Measurements from ENCODE around the gene CXCR3. TPM values are rescaled to one million over a fixed set of nuclear protein-coding genes. Genes with fewer than 3 reads are reported as not detected.

Gene CXCR3
- total RNA-seq, 5 donors from 2014 or later (not counting 1 experiment from before 2014, with no cell fraction given) = 12.5 to 41.5 (median 17.6) TPM

DNA sequence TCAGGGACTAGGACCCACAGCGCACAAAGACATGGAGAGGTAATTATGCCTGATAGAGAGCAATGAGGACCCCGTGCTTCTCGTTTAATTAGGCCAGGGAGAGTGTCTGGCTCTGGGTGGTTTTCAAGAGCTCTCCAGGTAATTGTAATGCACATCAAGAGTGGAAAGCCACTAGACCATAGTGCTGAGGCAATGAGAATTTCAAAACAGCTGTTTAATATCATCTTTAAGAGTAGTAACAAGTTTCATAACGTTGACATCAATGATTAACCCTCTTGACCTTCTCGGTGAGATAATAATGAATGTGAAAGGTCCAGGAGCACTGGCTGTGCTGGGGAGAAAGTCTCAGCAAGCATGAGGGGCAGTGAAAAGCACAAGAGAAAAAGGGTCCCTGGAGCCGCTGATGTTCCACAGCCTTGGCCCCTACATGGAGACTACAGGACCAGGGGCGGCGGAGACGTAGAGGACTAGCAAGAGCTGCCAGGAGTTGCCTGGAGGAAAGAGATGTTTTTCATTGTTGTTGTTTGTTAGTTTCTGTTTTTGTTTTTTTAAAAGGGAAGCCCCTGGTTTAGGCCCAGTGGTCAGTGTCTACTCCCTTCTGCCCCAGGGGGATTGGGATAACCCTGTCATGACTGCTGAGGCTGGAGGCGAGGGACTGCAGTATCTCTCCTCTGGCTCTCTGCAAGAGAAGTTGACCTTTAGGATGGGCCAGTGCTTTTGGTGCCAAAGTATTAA, 14.8 kb upstream of the CXCR3 start:
- ChIA-PET POLR2A (no interaction called here), CTCF (interaction anchor here in 1 of 2 donors (1.2 kb wide), 1 partner anchor 18 kb away, joined by 3 read pairs; no protein-coding TSS in a partner anchor)
- Mint-ChIP-seq H3K36me3 (no peaks in the 10 kb centered on the region), H3K27ac (no peak overlapping the region), H3K27me3 (peaks cover 0 to 5% of the 10 kb centered on the region in 2 donors), H3K4me3 (no peak overlapping the region), H3K9me3 (no peaks in the 10 kb centered on the region), H3K4me1 (peaks cover 15 to 23% (median 18%) of the 10 kb centered on the region in 3 donors)
- 93% methylated on average over 3 of the region's 10 CpGs for WGBS (ENCODE audit: insufficient coverage)
- Histone ChIP-seq H3K27me3 (replicated peaks in 1 of 2; ENCODE audit: control insufficient read depth in 2 of 2, extremely low read depth in 1 of 2, insufficient read depth in 2 of 2, low read length in 1 of 2) (no peaks in the 10 kb centered on the region), H3K9me3 (no peaks in the 10 kb centered on the region), H3K4me1 (ENCODE audit: control insufficient read depth in 1 of 2, extremely low read depth in 1 of 2, insufficient read depth in 2 of 2, low read length in 2 of 2) (peaks cover 0 to 26% of the 10 kb centered on the region in 2 experiments), H3K4me3 (ENCODE audit: control insufficient read depth in 1 of 2, extremely low read depth in 1 of 2, low read length in 1 of 2) (no peak overlapping the region), H3K27ac (ENCODE audit: low read length) (no peak overlapping the region), H3K36me3 (ENCODE audit: control insufficient read depth in 2 of 2, extremely low read depth in 1 of 2, insufficient read depth in 1 of 2, low read length in 1 of 2) (no peaks in the 10 kb centered on the region)
- DNase-seq (no peak), ATAC-seq (replicated peaks in 1 of 4) (no peak)

DNA sequence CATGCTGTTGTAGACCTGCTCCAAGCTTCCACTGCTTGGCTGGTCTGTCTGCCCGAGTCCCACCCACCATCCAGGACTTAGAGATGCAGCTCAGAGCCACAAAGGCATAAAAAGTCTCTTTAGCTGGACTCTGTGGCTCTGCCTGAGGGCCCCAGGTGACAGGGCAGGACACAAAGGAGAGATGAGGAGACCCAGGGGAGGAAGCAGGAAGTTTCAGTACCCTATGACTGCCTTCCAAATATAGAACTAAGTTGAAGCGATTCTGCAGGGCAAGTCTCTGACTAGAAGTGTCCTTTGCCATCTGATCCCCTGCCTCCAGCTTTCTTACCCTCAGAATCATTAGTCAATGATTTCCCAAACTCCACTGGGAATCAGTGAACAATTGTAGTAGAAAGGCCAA, 11.2 kb upstream of the CXCR3 start:
- H3K4me3 Mint-ChIP-seq = no peak overlapping the region
- peaks cover 0 to 5% of the 10 kb centered on the region in 2 donors for H3K27me3 Mint-ChIP-seq
- ATAC-seq (replicated peaks in 1 of 4) (no peak), DNase-seq (no peak)
- no CpG with 5 or more reads among the region's 2 CpGs for WGBS (ENCODE audit: insufficient coverage)
- Histone ChIP-seq H3K4me3 (ENCODE audit: control insufficient read depth in 1 of 2, extremely low read depth in 1 of 2, low read length in 1 of 2) (no peak overlapping the region), H3K4me1 (ENCODE audit: control insufficient read depth in 1 of 2, extremely low read depth in 1 of 2, insufficient read depth in 2 of 2, low read length in 2 of 2) (peaks cover 0 to 23% of the 10 kb centered on the region in 2 experiments), H3K36me3 (ENCODE audit: control insufficient read depth in 2 of 2, extremely low read depth in 1 of 2, insufficient read depth in 1 of 2, low read length in 1 of 2) (no peaks in the 10 kb centered on the region), H3K27ac (ENCODE audit: low read length) (no peak overlapping the region), H3K9me3 (no peaks in the 10 kb centered on the region), H3K27me3 (replicated peaks in 1 of 2; ENCODE audit: control insufficient read depth in 2 of 2, extremely low read depth in 1 of 2, insufficient read depth in 2 of 2, low read length in 1 of 2) (no peaks in the 10 kb centered on the region)
- no peaks in the 10 kb centered on the region for H3K9me3 Mint-ChIP-seq
- H3K4me1 Mint-ChIP-seq = peaks cover 7 to 16% (median 7%) of the 10 kb centered on the region in 3 donors
- ChIA-PET POLR2A (no interaction called here), CTCF (no interaction called here)
- no peaks in the 10 kb centered on the region for H3K36me3 Mint-ChIP-seq
- H3K27ac Mint-ChIP-seq = no peak overlapping the region

DNA sequence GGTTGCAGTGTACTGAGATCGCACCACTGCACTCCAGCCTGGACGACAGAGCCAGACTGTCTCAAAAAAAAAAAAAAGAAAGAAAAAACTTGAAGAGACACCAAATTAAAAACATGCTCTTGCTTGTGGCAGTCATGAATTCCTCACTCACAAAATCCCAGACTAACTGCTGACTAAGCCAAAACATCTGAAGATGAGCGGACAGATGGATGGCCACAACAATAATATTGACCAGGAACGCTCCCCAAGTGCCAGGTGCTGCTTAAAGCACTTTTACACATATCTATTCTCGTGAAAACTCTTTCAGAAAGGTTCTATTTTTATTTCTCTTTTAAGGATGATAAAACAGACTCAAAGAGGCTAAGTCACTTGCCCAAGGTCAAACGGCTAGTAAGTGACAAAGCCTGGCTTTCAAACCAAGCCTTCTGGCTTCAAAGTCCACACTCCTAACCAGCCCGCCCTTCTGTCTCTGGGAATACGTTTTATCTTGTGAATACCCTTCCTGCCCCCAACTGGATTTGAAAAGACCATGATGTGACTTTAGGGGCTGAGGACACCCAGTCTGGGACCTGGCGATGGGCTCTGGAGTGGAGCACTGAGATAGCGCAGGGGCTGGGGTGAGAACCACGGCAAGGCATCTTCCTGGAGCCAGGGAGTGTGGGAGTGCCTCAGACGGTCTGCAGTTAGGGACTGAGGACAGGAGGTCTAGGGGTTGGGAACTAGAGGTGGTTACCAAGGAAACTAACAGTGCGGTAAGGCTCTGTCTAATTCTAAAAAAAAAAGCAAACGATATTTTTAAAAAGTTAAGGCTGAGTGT, 9.5 kb upstream of the CXCR3 start:
- DNase-seq (no peak), ATAC-seq (replicated peaks in 1 of 4) (no peak)
- H3K9me3 ChIP-seq = no peaks in the 10 kb centered on the region
- no peak overlapping the region for H3K27ac Mint-ChIP-seq
- no peaks in the 10 kb centered on the region for H3K27me3 ChIP-seq (replicated peaks in 1 of 2; ENCODE audit: control insufficient read depth in 2 of 2, extremely low read depth in 1 of 2, insufficient read depth in 2 of 2, low read length in 1 of 2)
- no peaks in the 10 kb centered on the region for H3K36me3 Mint-ChIP-seq
- H3K27me3 Mint-ChIP-seq = peaks cover 0 to 5% of the 10 kb centered on the region in 2 donors
- no peak overlapping the region for H3K4me3 Mint-ChIP-seq
- H3K36me3 ChIP-seq (ENCODE audit: control insufficient read depth in 2 of 2, extremely low read depth in 1 of 2, insufficient read depth in 1 of 2, low read length in 1 of 2) = no peaks in the 10 kb centered on the region
- H3K4me1 ChIP-seq (ENCODE audit: control insufficient read depth in 1 of 2, extremely low read depth in 1 of 2, insufficient read depth in 2 of 2, low read length in 2 of 2) = peaks cover 0 to 39% of the 10 kb centered on the region in 2 experiments
- H3K4me3 ChIP-seq (ENCODE audit: control insufficient read depth in 1 of 2, extremely low read depth in 1 of 2, low read length in 1 of 2) = no peak overlapping the region
- no peak overlapping the region for H3K27ac ChIP-seq (ENCODE audit: low read length)
- POLR2A ChIA-PET = no interaction called here
- no peaks in the 10 kb centered on the region for H3K9me3 Mint-ChIP-seq
- peaks cover 21 to 31% (median 22%) of the 10 kb centered on the region in 3 donors for H3K4me1 Mint-ChIP-seq
- no CpG with 5 or more reads among the region's 14 CpGs for WGBS (ENCODE audit: insufficient coverage)
- CTCF ChIA-PET = no interaction called here

DNA sequence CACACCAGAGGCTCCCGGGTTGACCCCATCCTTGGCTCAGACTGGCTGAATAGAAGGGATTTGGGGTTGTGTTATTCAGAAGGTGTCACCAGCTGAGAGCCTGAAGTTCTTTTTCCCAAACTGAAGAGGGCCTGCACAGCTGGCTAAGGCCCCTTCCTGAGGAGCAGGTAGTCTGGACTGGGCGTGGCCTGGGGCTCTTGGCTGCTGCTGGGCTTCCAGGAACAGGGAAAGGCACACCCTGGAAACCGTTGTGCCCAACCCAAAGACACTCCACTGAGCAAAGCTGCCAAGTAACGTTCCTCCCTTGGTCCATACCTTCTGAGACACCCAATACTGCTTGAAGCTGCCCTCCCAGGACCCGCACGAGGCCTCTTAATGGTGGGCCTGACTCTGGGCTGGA, 8.3 kb upstream of the CXCR3 start:
- CTCF ChIA-PET = no interaction called here
- no peak for DNase-seq

DNA sequence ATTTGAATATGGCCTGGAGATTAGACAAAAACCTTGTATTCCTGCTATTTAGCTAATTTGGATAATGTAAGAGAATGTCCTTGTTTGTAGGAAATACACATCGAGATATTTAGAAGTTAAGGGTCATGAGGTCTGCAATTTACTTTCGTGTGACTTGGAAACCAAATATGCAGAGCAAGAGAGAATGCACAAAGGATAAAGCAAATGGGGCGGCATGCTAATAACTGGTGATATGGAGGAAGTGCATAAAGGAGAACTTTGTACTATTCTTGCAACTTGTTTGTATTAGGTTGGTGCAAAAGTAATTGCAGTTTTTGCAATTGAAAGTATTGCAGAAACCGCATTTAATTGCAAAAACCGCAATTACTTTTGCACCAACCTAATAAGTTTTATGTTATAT, 7.2 kb upstream of the CXCR3 start:
- Histone ChIP-seq H3K27ac (ENCODE audit: low read length) (no peak overlapping the region), H3K4me1 (ENCODE audit: control insufficient read depth in 1 of 2, extremely low read depth in 1 of 2, insufficient read depth in 2 of 2, low read length in 2 of 2) (peaks cover 0 to 59% of the 10 kb centered on the region in 2 experiments), H3K9me3 (no peaks in the 10 kb centered on the region), H3K4me3 (ENCODE audit: control insufficient read depth in 1 of 2, extremely low read depth in 1 of 2, low read length in 1 of 2) (no peak overlapping the region), H3K27me3 (replicated peaks in 1 of 2; ENCODE audit: control insufficient read depth in 2 of 2, extremely low read depth in 1 of 2, insufficient read depth in 2 of 2, low read length in 1 of 2) (no peaks in the 10 kb centered on the region), H3K36me3 (ENCODE audit: control insufficient read depth in 2 of 2, extremely low read depth in 1 of 2, insufficient read depth in 1 of 2, low read length in 1 of 2) (no peaks in the 10 kb centered on the region)
- H3K4me1 Mint-ChIP-seq = peaks cover 43 to 50% (median 43%) of the 10 kb centered on the region in 3 donors
- DNase-seq (no peak), ATAC-seq (replicated peaks in 1 of 4) (no peak)
- 100% methylated on average over 1 of the region's 5 CpGs for WGBS (ENCODE audit: insufficient coverage)
- no peak overlapping the region for H3K27ac Mint-ChIP-seq
- no peaks in the 10 kb centered on the region for H3K27me3 Mint-ChIP-seq
- ChIA-PET POLR2A (no interaction called here), CTCF (no interaction called here)
- no peak overlapping the region for H3K4me3 Mint-ChIP-seq
- H3K36me3 Mint-ChIP-seq = no peaks in the 10 kb centered on the region
- no peaks in the 10 kb centered on the region for H3K9me3 Mint-ChIP-seq

More for the DNA sequence above, 8.3 kb upstream of the CXCR3 start:
- Mint-ChIP-seq H3K27ac (no peak overlapping the region), H3K4me3 (no peak overlapping the region), H3K9me3 (no peaks in the 10 kb centered on the region), H3K27me3 (no peaks in the 10 kb centered on the region), H3K4me1 (peaks cover 34 to 43% (median 35%) of the 10 kb centered on the region in 3 donors), H3K36me3 (no peaks in the 10 kb centered on the region)
- no peaks in the 10 kb centered on the region for H3K36me3 ChIP-seq (ENCODE audit: control insufficient read depth in 2 of 2, extremely low read depth in 1 of 2, insufficient read depth in 1 of 2, low read length in 1 of 2)
- 100% methylated on average over 2 of the region's 6 CpGs for WGBS (ENCODE audit: insufficient coverage)
- H3K27me3 ChIP-seq (replicated peaks in 1 of 2; ENCODE audit: control insufficient read depth in 2 of 2, extremely low read depth in 1 of 2, insufficient read depth in 2 of 2, low read length in 1 of 2) = no peaks in the 10 kb centered on the region
- no peak for ATAC-seq (replicated peaks in 1 of 4)
- no peaks in the 10 kb centered on the region for H3K9me3 ChIP-seq
- no peak overlapping the region for H3K4me3 ChIP-seq (ENCODE audit: control insufficient read depth in 1 of 2, extremely low read depth in 1 of 2, low read length in 1 of 2)
- H3K27ac ChIP-seq (ENCODE audit: low read length) = no peak overlapping the region
- POLR2A ChIA-PET = interaction anchor here in 1 of 2 donors (0.5 kb wide), 1 partner anchor 15 kb away, joined by 5 read pairs; no protein-coding TSS in a partner anchor
- H3K4me1 ChIP-seq (ENCODE audit: control insufficient read depth in 1 of 2, extremely low read depth in 1 of 2, insufficient read depth in 2 of 2, low read length in 2 of 2) = peaks cover 0 to 51% of the 10 kb centered on the region in 2 experiments

DNA sequence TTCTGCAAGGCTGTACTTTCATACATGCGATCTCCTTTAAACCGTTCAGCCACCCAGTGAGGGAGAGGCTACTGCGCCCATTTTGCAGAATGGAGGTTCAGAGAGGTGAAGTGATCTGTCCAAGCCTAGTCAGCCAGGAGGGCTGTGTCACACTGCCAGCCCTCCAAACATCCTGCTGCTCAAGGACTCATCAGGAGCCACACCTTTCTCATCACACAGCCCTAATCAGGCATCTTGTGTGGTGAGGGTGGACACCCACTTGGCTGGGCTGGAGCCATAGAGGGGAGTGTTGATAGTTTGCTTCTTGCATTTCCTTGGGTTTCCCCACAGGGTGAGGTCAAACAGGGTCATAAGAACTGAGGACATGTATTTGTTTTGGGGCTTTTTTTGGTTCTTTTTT, 5.4 kb upstream of the CXCR3 start:
- Histone ChIP-seq H3K27ac (ENCODE audit: low read length) (peak overlapping the region; percentile 92), H3K9me3 (no peaks in the 10 kb centered on the region), H3K4me1 (ENCODE audit: control insufficient read depth in 1 of 2, extremely low read depth in 1 of 2, insufficient read depth in 2 of 2, low read length in 2 of 2) (peaks cover 3 to 68% of the 10 kb centered on the region in 2 experiments), H3K4me3 (ENCODE audit: control insufficient read depth in 1 of 2, extremely low read depth in 1 of 2, low read length in 1 of 2) (no peak overlapping the region), H3K27me3 (replicated peaks in 1 of 2; ENCODE audit: control insufficient read depth in 2 of 2, extremely low read depth in 1 of 2, insufficient read depth in 2 of 2, low read length in 1 of 2) (no peaks in the 10 kb centered on the region), H3K36me3 (ENCODE audit: control insufficient read depth in 2 of 2, extremely low read depth in 1 of 2, insufficient read depth in 1 of 2, low read length in 1 of 2) (no peaks in the 10 kb centered on the region)
- no CpG with 5 or more reads among the region's 3 CpGs for WGBS (ENCODE audit: insufficient coverage)
- Mint-ChIP-seq H3K4me1 (peaks cover 53 to 59% (median 54%) of the 10 kb centered on the region in 3 donors), H3K27ac (peak overlapping the region; percentile 91 to 95), H3K36me3 (no peaks in the 10 kb centered on the region), H3K27me3 (no peaks in the 10 kb centered on the region), H3K9me3 (no peaks in the 10 kb centered on the region), H3K4me3 (peak overlapping the region in 2 of 3 donors; percentile 47 to 74)
- DNase-seq (peak in 1 of 35 experiments; percentile 59), ATAC-seq (replicated peaks in 1 of 4) (no peak)
- CTCF ChIA-PET = interaction anchor here in 1 of 2 donors (0.5 to 1.7 kb wide), 3 partner anchors 13 to 521 kb away, joined by 3 to 5 read pairs (median 3); no protein-coding TSS in a partner anchor
- POLR2A ChIA-PET = no interaction called here

Measured in T-cell (primary cell).